ENCODE measurements around the gene MC2R.

MC2R gene

DNA sequence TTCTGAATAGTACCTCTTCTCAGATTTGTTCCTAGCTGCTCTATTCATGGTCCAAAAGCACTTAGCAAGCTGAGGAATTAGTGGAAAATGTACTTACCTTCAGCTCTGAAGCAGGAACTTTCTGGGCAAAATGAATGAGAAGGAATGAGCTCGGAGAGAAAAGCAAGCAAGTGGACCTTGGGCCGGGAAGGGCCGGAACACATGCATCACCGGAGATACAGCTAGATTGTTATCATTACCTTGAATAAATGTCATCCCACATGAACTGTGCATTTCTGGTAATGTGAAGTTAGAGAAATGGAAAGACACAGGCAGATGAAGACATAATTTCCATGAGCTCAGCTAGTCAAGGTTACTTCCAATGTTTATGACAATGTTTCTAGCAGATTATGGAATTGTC lies at the start of gene MC2R:
MC2R (minus strand) TSS at position 146 of the 400 bp plus-strand sequence. CDS start 30,018 bp downstream, outside the sequence.
- no peak for DNase-seq (ENCODE audit: low spot score)

DNA sequence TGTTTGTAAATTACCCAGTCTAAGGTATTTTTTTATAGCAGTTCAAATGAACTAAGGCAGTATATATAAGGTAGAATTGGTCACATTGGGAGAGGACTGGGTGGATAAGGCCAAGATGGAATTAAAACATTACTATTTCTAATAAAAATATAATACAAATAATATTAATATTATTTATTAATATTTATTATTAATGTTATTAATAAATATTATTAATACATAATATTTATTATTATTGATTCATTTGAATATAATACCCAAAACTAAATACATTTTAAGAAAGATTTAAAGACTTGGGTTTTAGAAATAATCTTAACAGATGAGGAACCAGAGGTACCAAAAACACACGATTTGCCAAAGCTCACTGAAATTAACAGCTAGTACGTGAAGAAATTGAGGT lies 30.5 kb upstream of the MC2R start:
- DNase-seq (ENCODE audit: low spot score), result no peak

DNA sequence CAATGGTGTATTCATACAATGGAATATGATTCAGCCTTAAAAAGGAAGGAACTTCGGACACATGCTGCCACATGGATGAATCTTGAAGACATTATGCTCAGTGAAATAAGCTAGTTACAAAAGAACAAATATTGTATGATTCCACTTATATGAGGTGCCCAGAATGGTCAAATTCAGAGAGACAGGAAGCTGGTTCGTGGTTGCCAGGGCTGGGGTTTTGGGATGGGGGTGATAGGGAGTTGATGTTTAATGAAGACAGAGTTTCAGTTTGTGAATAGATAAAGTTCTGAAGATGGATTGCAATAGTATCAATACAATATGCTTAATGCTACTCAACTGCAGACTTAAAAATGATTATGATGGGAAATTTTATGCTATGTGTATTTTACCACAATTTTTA lies 28.0 kb upstream of the MC2R start:
- no peak for DNase-seq (ENCODE audit: low spot score)

DNA sequence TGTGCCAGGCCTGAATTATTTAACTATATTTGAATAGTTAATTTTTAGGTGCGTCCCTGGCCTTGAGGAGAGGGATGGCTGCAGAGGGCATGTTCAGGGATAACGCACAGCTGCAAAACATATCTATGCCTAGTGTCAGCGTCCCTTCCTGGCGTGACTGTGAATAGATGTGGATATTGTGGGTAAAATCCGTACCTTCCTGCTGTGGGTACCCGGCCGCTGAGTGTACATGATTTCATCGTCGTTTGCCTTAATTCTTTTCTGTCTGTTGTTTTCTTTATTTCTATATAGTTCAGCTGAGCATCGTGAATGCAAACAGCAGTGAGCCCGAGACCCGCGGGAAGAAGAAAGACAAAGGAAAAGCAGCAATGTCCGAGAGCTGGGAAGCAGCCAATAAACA lies 25.0 kb upstream of the MC2R start:
- no peak for DNase-seq (ENCODE audit: low spot score)

DNA sequence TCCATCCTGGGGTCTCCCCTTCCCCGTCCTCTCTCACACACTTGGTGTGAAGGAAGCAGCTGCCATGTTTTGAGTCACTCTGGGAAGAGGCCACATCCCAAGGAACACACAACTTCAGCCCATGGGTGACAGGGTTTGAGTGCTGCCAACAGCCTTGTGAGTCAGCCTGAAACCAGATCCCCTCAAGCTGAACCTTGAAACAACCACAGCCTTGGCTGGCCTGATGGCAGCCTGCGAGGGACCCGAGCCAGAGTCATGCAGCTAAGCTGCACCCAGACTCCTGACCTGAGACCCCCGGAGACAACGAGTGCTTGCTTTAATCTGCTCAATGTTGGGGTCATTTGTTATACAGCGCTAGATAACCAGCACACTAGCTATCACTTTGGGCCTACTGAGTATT lies 19.3 kb upstream of the MC2R start:
- no peak for DNase-seq (ENCODE audit: low spot score)

DNA sequence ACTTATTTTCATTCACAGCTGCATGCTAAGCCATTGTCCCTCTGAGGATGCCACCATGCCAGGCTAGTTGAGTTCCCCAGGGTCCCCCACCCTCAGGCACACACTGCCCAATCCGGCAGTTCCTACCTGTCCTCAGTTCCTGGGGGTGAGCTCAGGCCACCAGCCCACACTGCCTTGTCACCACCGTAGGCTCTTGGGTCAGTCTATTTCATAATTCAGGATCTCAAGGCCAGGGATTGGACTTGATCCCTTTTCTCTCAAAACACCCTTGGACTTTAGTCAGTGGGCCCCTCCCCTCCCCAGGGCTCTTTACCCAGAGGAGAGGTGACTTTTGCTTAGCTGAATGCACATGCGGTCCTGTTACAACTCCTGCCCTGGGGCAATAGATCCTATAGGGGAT lies 18.7 kb upstream of the MC2R start:
- DNase-seq (ENCODE audit: low spot score), result no peak

DNA sequence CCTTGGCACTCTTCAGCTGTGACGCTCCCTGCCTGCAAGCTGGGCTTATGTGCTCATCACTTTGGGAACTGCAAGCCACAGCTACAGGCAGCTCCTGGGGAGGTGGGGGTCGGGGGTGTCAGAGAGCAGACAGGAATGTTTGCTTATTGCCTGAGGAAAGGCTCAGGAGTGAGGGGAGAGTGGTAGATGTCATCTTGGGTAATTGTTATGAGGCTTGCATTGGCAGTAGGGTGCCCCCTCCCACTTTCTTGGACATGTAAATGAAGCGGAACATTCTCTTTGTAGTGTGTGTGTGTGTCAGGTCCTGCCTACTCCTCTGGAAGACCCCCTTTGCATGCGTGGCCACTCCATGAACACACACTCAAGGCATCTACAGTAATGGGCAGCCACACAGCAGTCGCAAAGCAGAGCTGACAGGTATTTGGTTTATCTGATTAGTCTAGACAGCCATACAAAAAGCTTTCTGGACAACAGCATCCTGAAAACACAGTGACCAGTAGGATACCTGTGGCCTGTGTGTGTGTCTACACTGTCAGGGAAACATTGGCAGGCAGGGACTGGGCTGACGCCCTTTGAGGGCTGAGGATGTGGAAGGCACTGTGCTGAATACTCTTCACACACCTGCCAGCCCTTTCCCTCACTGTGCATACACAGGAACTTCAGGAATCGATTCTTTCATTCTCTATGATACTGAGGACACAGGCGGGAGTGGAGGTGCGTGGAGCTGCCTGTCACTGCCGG lies 17.1 kb upstream of the MC2R start:
- no peak for DNase-seq (ENCODE audit: low spot score)

DNA sequence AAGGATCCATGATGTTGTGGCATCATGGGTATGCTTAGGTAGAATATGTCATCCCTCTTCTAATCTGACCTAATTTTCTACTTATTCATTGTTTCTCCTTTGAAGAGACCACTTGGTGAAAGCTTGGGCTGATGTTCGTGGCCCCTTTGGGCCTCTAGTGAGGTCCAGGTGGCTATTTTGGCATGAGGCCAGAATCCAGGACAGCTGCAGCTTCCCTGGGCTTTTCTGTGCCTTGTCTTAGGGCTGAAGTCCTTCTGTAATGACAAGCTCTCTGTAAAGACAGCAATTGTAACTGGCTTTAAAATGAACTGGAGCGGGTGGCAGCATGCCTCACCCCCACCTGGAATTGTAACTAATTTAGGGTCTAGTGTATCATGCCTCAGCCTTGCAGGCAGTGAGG lies 15.6 kb upstream of the MC2R start:
- DNase-seq (ENCODE audit: low spot score), result no peak

DNA sequence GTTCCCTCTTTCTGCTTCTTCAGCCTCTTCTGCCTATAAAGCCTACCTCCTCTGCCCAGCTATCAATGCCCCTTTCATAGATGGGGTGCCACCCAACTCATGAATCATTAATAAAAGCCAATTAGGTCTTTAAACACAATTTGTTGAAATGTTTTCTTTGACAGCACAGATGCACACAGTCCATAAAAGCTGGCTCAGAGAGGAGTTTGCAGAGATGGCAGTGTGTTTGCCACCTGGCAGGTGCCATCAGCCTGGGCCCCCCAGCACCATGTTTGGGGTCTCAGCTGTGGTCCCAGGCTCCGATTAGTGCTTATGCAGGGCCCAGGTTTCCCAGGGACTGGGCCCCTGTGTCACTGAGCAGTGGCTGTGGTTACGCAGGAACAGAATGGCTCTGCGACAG lies 7.9 kb upstream of the MC2R start:
- no peak for DNase-seq (ENCODE audit: low spot score)

DNA sequence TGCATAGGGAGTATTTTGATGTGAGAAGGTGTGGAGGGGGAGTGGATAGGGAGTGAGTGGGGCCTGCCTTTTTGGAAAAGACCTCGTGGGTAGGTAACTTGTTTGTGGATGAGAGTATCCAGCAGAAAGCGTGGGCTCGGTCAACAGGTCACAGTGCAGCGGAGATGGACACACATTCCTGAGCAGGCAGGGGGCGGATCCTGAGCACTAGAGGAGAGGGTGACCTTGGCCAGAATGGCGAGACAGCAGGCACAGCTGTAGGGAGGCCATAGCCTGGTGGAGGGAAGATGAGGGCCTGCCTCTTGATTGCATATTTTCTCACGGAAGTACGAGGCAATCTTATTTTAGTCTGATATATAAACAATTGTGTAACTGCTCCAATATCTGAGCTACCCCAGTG lies 3.6 kb upstream of the MC2R start:
- DNase-seq (ENCODE audit: low spot score), result no peak

DNA sequence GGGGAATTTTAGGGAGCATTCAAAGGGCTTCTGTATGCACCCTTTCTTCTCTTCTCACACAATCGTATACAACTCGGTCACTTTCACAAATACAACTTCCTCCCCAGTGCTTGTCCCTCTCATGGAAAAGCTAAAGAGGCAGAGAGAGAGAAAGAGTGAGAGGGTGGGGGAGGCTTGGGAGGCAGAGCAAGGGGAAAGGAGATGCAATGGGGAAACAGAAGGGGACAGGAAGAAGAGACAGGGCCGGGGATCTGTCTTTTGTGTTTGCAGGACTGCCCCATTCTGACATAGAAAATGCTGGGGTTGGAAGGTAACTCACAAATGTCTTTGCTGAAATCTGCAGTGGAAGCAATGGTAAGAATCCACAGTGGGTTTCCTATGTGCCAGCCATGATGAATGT lies 2.1 kb upstream of the MC2R start:
- no peak for DNase-seq (ENCODE audit: low spot score)

DNA sequence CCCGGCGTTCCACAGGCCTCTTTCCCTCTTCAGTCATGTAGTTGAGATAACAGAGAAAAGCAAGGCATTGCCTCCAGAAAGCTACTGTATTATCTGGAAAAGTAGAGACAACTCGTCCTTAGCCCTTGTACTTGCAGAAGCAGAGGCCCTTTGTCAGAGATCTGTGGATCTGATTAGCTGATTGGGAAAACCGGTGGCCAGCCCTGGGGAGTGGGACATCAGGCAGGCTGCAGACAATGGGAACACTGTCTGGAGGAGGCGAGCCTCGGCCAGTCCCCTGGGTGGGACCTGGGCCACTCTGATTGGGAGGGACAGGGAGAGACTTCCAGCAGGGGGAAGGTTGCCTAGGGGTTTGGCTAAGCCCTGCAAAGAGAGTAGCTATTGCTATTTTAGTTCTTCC lies 1.2 kb upstream of the MC2R start:
- no peak for DNase-seq (ENCODE audit: low spot score)

DNA sequence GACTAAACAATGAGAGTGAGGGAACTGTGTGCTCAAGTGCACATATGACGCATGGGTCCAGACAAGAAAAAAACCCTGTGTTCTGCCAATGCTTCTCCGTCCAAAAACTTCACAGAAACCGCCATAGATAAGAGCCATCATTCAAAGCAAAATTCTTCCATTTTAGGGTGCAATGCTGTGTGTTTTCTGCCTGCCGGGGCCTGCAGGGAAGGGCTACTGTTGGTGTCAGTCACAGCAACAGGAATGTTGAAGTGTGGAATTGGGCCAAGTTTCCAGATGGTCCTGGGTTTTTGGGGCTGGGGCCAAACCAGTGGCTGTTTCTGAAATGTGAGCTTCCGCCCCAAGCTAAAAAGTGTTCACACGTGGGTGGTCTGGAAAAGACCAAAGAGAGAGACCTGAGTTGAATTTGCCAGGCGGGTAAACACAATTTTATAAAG lies 677 bp upstream of the MC2R start:
- no peak for DNase-seq (ENCODE audit: low spot score)

DNA sequence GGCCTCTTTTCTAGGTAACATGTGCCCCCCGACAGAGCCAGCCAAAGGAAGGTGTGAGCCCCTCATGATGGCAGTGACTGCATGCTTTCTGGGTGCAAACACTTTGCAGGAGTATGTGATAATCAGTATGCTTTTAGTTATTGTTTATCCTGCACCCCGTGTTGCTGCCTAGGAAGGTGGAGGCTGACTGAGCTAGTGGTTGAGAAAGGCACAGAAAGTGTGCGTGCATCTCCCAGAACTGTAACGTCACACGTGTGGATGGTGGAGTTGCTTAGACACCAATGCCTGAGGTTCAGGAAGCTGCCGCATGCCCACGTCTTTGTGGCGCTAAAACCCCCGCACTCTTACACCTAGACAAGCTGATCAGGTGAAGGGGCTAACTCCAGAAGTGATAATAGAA lies 580 bp downstream of the MC2R start:
- DNase-seq (ENCODE audit: low spot score), result no peak

DNA sequence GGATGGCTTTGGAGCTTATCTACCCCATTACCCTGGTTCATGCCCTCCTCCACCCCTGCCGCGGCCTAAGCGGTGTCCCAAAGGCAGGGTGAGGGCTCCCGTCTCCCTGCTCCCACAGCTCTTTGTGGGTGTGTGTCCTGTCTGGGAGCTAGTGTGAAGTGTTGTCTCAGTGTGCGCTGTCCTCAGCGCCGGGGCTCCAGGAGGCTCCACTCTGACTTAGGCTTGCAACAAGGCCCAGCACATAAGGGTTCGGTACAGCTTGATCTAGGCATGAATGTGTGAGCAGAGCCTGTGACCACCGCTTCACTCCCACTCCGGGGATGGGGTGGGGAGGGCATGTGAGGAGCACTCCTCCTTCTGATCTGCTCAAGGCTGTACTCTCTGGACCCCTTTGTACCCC lies 1.2 kb downstream of the MC2R start:
- DNase-seq (ENCODE audit: low spot score), result no peak

DNA sequence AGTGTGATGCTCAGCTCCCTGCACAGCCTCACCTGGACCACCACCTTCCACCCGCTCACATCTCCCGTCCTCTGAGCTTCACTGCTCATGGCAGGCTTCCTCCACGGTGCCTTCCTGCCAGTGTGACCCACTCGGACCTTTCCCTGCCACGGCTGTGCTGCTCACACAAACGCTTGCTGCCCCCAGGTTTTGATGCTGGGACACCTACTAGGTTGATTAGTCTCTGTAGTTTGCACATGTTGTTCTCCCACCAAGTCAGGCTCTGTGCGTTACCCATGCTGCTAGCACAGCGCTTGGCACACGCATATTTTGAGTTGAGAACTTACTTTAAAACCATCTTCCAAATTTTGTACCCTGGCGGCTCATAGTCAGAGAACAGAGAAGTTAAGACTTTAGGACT lies 2.1 kb downstream of the MC2R start:
- no peak for DNase-seq (ENCODE audit: low spot score)

DNA sequence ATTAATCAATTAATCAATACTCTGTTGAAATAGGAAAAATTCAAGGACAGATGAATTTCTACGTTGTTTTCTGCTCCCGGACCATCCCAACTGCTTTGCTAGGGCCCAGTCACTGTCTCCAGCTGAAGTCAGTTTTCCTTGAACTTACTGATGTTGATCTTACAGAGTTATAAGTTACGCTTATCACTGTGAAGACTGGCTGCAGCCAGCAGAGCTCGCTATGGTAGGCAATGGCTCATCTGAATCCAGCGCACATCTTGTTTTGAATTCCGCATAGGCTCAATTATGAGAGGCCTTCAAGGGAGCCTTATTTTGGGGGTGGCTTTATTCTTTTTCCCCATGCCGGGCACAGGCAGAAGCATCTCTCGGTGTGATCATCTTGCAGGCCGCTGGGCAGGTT lies 2.7 kb downstream of the MC2R start:
- no peak for DNase-seq (ENCODE audit: low spot score)

DNA sequence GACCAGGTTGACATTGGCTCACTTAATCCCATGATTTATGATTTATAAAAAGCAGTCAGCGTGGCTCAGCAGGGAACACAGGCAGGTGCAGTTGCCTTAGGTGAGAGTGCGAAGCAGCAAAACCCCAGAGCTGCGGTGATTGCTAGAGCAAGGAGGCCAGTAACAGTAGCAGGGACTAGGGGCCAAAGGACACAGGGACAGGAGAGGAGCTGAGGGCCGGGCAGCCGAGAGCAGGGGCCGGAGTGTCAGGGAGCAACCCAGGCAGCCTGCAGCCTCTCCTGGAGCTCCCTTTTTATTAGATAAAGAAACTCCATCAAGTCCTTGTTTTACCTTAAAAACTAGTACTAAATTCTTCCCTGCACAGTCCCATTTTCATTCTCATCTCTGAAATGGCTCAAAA lies 4.3 kb downstream of the MC2R start:
- no peak for DNase-seq (ENCODE audit: low spot score)

DNA sequence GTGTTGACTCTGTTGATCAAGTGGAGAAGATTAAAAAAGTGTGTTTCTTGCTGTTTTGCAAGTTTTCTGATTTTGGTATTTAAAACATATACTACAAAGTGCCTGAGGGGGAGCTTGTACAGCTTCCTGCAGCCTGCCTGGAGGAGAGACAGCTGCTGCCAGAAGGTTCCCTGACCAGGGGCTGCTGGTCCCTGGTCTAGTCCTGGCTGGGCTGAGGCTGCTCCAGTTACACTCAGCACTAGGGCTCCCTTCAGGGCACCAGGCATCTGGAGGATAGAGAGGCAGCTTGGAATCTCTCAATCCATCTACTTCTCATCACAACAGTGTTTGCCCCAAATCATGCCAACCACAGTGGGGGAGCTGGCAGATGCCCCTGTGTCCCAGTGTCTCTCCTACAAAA lies 4.8 kb downstream of the MC2R start:
- no peak for DNase-seq (ENCODE audit: low spot score)

DNA sequence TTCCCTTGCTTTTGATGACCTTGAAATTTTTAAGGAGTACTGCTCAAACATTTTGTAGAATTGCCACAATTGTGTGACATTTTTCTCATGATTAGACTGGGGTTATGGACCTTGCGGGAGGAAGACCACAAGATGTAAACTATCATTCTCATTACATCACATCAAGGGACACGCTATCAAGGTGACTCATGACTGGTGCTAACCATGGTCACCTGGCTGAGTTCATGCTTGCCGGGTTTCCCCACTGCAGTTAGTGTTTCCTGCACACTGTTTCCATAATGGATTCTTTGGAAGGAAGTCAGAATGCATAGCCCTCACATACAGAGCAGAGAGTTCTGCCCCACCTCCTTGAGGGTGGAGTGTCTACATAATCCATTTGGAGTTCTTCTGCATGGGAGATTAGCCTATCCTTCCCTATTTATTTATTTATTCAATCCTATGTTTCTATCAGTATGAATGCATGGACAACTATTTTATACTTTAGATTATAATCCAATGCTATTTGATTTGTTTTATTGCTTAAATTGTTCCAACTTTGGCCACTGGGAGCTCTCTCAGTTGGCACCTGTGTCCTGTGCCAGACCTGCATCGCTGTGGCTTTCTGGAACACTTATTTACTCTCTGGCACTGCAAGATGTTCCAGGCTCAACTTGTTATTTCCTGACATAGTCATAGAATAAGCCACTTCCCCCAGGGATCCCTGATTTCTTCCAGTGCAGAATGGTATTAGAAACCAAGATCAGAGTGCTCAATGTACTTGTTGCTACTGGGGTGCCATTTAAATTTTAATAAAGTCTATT lies 6.0 kb downstream of the MC2R start:
- no peak for DNase-seq (ENCODE audit: low spot score)

DNA sequence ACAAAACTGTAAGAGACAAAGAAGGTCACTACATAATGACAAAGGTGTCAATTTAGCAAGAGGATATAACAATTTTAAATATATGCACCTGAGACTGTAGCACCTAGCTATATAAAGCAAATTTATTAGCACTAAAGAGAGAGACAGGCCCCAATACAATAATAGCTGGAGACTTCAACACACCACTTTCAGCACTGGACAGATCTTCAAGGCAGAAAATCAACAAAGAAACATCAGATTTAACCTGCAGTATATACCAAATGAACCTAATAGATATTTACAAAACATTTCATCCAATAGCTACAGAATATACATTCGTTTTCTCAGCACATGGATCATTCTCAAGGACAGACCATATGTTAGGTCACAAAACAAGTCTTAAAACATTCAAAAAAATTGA lies 14.7 kb downstream of the MC2R start:
- no peak for DNase-seq (ENCODE audit: low spot score)

DNA sequence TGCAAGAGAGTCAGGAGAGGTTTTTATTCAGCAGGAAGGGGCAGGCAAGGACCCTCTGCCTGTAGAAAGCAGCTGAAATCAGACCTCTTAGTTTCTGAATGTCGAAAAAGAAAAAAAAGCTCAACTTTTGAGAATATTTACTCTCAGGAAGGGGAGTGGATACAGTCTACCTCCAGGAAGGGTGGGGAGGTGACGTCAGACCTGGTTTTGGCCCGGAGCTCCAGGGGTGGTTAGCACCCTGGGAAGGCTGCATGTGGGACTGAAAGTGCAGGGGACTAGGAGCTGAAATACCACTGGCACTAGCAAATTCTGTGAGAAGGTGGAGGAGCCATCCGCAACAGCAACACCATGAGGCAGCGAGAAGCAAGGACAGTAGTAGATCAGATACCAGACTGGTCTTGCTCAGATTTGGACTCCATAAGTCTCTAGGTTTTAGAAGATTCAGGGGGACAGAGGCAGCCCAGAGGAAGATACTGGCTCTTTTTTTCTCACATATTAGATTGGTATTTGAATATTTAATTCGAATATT lies 19.8 kb downstream of the MC2R start:
- DNase-seq (ENCODE audit: low spot score), result no peak

DNA sequence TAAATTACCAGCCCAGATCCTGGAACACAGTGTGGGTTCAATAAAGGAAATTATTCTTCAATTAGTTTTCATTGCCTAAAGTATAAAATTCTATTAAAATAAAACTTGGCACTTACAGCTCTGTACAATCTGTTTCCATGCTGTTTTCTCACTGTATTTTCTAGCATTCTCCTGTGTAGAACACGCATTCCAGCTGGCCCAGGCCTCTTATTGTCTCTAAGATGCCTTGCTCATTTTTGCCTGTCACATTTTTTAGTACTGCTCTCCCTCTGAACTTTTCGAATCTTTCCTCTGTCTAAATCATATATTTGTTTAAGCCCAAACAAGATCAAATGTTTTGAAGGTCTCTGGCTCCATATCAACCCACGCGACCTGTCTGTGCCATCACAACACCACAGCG lies 20.8 kb downstream of the MC2R start:
- no peak for DNase-seq (ENCODE audit: low spot score)

DNA sequence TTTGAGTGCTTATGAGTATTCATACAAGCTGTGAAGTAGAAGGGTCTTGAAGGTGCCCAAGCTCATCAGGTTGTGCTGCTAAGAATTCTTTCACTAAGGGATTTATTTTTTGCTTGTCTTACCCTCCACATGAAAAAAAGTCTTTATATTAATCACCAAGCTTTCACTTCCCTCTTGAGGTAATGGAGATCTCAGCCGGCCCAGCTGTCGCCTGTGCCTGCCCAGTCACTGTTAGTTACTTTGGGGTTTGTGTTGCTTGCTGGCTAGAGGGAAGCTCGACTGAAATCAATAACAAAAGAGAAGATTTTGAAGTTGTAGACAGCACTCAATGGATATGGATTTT lies 21.9 kb downstream of the MC2R start:
- no peak for DNase-seq (ENCODE audit: low spot score)
